Endothelial cell of umbilical vein (primary cell): ENCODE measurements around the gene ASXL2.

Experiments used
- EZH2 ChIP-seq: IDR thresholded peaks from 2 replicates; pipeline ENCODE4 v1.6.1; 2012; ENCODE audit warnings: borderline replicate concordance, low read depth, mild to moderate bottlenecking, moderate library complexity, low read length, inconsistent platforms; ENCODE audit not compliant: severe bottlenecking
- FOS ChIP-seq: IDR thresholded peaks from 2 replicates; pipeline ENCODE4 v1.6.1; 2011; ENCODE audit warnings: mild to moderate bottlenecking, low read length, moderate library complexity, borderline replicate concordance; ENCODE audit not compliant: insufficient read depth
- GATA2 ChIP-seq: IDR thresholded peaks from 2 replicates; pipeline ENCODE4 v1.7.0; 2011; ENCODE audit warnings: low read depth, mild to moderate bottlenecking, moderate library complexity, mixed read lengths, low read length; ENCODE audit not compliant: insufficient read length, insufficient read depth
- JUN ChIP-seq: IDR thresholded peaks from 2 replicates; pipeline ENCODE4 v1.6.1; 2011; ENCODE audit warnings: borderline replicate concordance, low read depth; ENCODE audit not compliant: insufficient read length, insufficient read depth
- POLR2A ChIP-seq: IDR thresholded peaks from 2 replicates; pipeline ENCODE4 v1.6.1; 2012; ENCODE audit warnings: low read depth, mild to moderate bottlenecking, control low read depth, low read length
- POLR2AphosphoS5 ChIP-seq: IDR thresholded peaks from 2 replicates; pipeline ENCODE4 v1.6.1; 2012; ENCODE audit warnings: low read depth, mild to moderate bottlenecking, control low read depth, low read length, moderate library complexity; ENCODE audit not compliant: insufficient read depth
- TF ChIP-seq, protein P1 (sequence below), 2 donors: IDR thresholded peaks; 1 replicate in 1 of 2; 2 replicates in 1 of 2; pipeline ENCODE4 v1.5.1; 2011; ENCODE audit warnings: low read length in 2 of 2, mild to moderate bottlenecking in 2 of 2, moderate library complexity in 2 of 2, control low read depth in 1 of 2, inconsistent platforms in 1 of 2, low read depth in 1 of 2; ENCODE audit not compliant: insufficient read depth in 1 of 2; ENCODE audit errors: extremely low read depth in 1 of 2

DNA sequence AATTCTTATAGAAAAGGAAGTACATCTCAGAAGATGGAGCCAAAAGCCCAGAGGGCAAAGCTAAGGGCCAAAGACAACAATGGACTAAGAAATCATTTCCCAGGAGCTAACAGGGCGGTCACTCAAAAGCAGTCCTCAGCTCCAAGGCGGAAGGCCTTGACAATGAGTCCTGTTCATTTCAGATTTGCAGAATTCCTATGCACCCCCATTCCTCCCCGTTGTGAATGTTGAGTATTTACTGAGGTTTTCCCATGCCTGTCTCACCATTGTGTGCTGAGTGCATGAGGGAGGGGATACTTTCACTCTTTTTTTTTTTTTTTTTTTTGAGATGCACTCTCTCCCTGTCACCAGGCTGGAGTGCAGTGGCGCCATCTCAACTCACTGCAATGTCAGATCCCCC lies 186.1 kb downstream of the ASXL2 start:
- TF ChIP-seq, protein P1, sequence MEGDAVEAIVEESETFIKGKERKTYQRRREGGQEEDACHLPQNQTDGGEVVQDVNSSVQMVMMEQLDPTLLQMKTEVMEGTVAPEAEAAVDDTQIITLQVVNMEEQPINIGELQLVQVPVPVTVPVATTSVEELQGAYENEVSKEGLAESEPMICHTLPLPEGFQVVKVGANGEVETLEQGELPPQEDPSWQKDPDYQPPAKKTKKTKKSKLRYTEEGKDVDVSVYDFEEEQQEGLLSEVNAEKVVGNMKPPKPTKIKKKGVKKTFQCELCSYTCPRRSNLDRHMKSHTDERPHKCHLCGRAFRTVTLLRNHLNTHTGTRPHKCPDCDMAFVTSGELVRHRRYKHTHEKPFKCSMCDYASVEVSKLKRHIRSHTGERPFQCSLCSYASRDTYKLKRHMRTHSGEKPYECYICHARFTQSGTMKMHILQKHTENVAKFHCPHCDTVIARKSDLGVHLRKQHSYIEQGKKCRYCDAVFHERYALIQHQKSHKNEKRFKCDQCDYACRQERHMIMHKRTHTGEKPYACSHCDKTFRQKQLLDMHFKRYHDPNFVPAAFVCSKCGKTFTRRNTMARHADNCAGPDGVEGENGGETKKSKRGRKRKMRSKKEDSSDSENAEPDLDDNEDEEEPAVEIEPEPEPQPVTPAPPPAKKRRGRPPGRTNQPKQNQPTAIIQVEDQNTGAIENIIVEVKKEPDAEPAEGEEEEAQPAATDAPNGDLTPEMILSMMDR (IDR thresholded peaks at IDR 0.05; ENCODE audit: extremely low read depth in 1 of 2, insufficient read depth in 1 of 2, low read depth in 1 of 2, low read length in 2 of 2) = no peak
- TF ChIP-seq POLR2A (no peak), POLR2AphosphoS5 (no peak), EZH2 (no peak), FOS (no peak), GATA2 (no peak), JUN (no peak)
